SK-N-SH treated with all-trans-retinoic acid at 6 μM for 48 hours (cell line): ENCODE results near the gene CTLA4.

Source experiments
- ARNTL ChIP-seq: fragments of 450-650 bp; formaldehyde crosslinking; IDR thresholded peaks from 2 replicates; pipeline ENCODE4 v1.5.0; 2020; ENCODE audit warnings: low read depth, mild to moderate bottlenecking, moderate library complexity, borderline replicate concordance
- BACH2 ChIP-seq: fragments of 250-450 bp; sonication (Bioruptor Pico); IDR thresholded peaks from 2 replicates; pipeline ENCODE4 v1.9.0; 2021; ENCODE audit warnings: mild to moderate bottlenecking, borderline replicate concordance
- ESRRG ChIP-seq: fragments of 250-450 bp; sonication (Bioruptor Pico); IDR thresholded peaks from 2 replicates; pipeline ENCODE4 v1.6.1; 2021; ENCODE audit warnings: mild to moderate bottlenecking
- GLIS3 ChIP-seq: fragments of 250-450 bp; sonication (Bioruptor Pico); IDR thresholded peaks from 2 replicates; pipeline ENCODE4 v1.5.0; 2020; ENCODE audit warnings: mild to moderate bottlenecking, moderate library complexity
- ISL1 ChIP-seq: fragments of 250-450 bp; sonication (Bioruptor Pico); IDR thresholded peaks from 2 replicates; pipeline ENCODE4 v2.1.2; 2022; ENCODE audit warnings: mild to moderate bottlenecking, moderate library complexity
- OSR1 ChIP-seq: fragments of 250-450 bp; sonication (Bioruptor Pico); IDR thresholded peaks from 2 replicates; pipeline ENCODE4 v1.8.0; 2022; ENCODE audit warnings: moderate library complexity, mild to moderate bottlenecking, inconsistent platforms
- RARB ChIP-seq: fragments of 250-450 bp; sonication (Bioruptor Pico); IDR thresholded peaks from 2 replicates; pipeline ENCODE4 v1.8.0; 2021; ENCODE audit warnings: mild to moderate bottlenecking, moderate library complexity
- TCF4 ChIP-seq: fragments of 250-450 bp; sonication (Bioruptor Pico); IDR thresholded peaks from 2 replicates; pipeline ENCODE4 v1.8.0; 2021; ENCODE audit warnings: mild to moderate bottlenecking, moderate library complexity, borderline replicate concordance
- ZFP30 ChIP-seq: fragments of 450-650 bp; formaldehyde crosslinking; IDR thresholded peaks from 2 replicates; pipeline ENCODE4 v1.5.0; 2022; ENCODE audit warnings: mild to moderate bottlenecking, moderate library complexity
- TF ChIP-seq, protein P1 (sequence below): fragments of 250-450 bp; sonication (Bioruptor Pico); IDR thresholded peaks from 2 replicates; pipeline ENCODE4 v1.5.1; 2021; ENCODE audit warnings: mild to moderate bottlenecking, moderate library complexity
- TF ChIP-seq, protein P2 (sequence below): fragments of 250-450 bp; sonication (Bioruptor Pico); IDR thresholded peaks from 2 replicates; pipeline ENCODE4 v1.5.0; 2020; ENCODE audit warnings: mild to moderate bottlenecking, moderate library complexity
- TF ChIP-seq, protein P3 (sequence below): fragments of 250-450 bp; sonication (Bioruptor Pico); IDR thresholded peaks from 2 replicates; pipeline ENCODE4 v1.5.1; 2020; ENCODE audit warnings: low read depth, mild to moderate bottlenecking, moderate library complexity
- TF ChIP-seq, protein P4 (sequence below): fragments of 250-450 bp; sonication (Bioruptor Pico); IDR thresholded peaks from 2 replicates; pipeline ENCODE4 v1.8.0; 2020; ENCODE audit warnings: mild to moderate bottlenecking, moderate library complexity, borderline replicate concordance

DNA sequence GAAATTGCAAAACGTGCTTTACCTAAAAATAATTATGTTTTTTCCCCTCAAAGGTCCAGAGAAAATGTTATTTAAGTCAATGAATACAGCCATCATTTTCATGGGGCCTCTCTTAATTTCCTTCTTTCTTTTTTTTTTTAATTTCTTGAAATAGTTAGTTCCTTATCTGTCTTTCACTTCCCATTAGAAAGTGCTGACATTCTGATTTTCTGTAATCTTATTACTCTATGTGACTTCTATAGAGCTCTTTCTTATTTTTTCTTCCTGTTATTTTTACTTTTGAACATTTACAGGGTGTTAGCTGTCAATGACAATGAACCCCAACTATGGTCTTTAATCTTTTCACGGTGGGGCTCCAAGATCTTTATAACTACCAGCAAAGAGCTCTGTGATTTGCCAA is 30.0 kb downstream of the CTLA4 start:
- TF ChIP-seq, protein P1, sequence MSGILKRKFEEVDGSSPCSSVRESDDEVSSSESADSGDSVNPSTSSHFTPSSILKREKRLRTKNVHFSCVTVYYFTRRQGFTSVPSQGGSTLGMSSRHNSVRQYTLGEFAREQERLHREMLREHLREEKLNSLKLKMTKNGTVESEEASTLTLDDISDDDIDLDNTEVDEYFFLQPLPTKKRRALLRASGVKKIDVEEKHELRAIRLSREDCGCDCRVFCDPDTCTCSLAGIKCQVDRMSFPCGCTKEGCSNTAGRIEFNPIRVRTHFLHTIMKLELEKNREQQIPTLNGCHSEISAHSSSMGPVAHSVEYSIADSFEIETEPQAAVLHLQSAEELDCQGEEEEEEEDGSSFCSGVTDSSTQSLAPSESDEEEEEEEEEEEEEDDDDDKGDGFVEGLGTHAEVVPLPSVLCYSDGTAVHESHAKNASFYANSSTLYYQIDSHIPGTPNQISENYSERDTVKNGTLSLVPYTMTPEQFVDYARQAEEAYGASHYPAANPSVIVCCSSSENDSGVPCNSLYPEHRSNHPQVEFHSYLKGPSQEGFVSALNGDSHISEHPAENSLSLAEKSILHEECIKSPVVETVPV, result no peak
- TF ChIP-seq RARB, result no peak
- TF ChIP-seq ZFP30 (CRISPR knock-in tag), result no peak
- no peak for TF ChIP-seq ESRRG
- TF ChIP-seq, protein P2, sequence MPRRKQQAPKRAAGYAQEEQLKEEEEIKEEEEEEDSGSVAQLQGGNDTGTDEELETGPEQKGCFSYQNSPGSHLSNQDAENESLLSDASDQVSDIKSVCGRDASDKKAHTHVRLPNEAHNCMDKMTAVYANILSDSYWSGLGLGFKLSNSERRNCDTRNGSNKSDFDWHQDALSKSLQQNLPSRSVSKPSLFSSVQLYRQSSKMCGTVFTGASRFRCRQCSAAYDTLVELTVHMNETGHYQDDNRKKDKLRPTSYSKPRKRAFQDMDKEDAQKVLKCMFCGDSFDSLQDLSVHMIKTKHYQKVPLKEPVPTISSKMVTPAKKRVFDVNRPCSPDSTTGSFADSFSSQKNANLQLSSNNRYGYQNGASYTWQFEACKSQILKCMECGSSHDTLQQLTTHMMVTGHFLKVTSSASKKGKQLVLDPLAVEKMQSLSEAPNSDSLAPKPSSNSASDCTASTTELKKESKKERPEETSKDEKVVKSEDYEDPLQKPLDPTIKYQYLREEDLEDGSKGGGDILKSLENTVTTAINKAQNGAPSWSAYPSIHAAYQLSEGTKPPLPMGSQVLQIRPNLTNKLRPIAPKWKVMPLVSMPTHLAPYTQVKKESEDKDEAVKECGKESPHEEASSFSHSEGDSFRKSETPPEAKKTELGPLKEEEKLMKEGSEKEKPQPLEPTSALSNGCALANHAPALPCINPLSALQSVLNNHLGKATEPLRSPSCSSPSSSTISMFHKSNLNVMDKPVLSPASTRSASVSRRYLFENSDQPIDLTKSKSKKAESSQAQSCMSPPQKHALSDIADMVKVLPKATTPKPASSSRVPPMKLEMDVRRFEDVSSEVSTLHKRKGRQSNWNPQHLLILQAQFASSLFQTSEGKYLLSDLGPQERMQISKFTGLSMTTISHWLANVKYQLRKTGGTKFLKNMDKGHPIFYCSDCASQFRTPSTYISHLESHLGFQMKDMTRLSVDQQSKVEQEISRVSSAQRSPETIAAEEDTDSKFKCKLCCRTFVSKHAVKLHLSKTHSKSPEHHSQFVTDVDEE (CRISPR knock-in tag), result no peak
- TF ChIP-seq, protein P3, sequence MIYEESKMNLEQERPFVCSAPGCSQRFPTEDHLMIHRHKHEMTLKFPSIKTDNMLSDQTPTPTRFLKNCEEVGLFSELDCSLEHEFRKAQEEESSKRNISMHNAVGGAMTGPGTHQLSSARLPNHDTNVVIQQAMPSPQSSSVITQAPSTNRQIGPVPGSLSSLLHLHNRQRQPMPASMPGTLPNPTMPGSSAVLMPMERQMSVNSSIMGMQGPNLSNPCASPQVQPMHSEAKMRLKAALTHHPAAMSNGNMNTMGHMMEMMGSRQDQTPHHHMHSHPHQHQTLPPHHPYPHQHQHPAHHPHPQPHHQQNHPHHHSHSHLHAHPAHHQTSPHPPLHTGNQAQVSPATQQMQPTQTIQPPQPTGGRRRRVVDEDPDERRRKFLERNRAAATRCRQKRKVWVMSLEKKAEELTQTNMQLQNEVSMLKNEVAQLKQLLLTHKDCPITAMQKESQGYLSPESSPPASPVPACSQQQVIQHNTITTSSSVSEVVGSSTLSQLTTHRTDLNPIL, result no peak
- TF ChIP-seq, protein P4, sequence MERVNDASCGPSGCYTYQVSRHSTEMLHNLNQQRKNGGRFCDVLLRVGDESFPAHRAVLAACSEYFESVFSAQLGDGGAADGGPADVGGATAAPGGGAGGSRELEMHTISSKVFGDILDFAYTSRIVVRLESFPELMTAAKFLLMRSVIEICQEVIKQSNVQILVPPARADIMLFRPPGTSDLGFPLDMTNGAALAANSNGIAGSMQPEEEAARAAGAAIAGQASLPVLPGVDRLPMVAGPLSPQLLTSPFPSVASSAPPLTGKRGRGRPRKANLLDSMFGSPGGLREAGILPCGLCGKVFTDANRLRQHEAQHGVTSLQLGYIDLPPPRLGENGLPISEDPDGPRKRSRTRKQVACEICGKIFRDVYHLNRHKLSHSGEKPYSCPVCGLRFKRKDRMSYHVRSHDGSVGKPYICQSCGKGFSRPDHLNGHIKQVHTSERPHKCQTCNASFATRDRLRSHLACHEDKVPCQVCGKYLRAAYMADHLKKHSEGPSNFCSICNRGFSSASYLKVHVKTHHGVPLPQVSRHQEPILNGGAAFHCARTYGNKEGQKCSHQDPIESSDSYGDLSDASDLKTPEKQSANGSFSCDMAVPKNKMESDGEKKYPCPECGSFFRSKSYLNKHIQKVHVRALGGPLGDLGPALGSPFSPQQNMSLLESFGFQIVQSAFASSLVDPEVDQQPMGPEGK (CRISPR knock-in tag), result no peak
- no peak for TF ChIP-seq OSR1 (CRISPR knock-in tag)
- no peak for TF ChIP-seq TCF4 (CRISPR knock-in tag)
- TF ChIP-seq ARNTL (CRISPR knock-in tag), result no peak
- TF ChIP-seq GLIS3 (CRISPR knock-in tag), result no peak
- TF ChIP-seq ISL1, result no peak
- TF ChIP-seq BACH2 (CRISPR knock-in tag), result no peak
